SKM-1 treated with dmso at 0.1 percent for 144 hours (cell line): ENCODE results near the gene SBF2.
"Not testable (repeated sequence)": the region's sequence is repeated elsewhere in the genome, so short reads cannot be mapped to it uniquely, and the experiment has no call there.

ENCODE experiments used
- DNase-seq: peaks from one replicate; lab custom pipeline; 2025; ENCODE audit not compliant: unreplicated experiment; lab: John Stamatoyannopoulos, UW

The SBF2 gene

GRCh38 chr11:10075141-10075540 lies 218.9 kb downstream of the SBF2 start:
- DNase-seq, result no peak

- DNase-seq, result no peak
Measured at GRCh38 chr11:10072841-10073240, 221.2 kb downstream of the SBF2 start.

- DNase-seq, result no peak
Measured at GRCh38 chr11:10072142-10072541, 221.9 kb downstream of the SBF2 start.

GRCh38 chr11:10067629-10068300 lies 226.3 kb downstream of the SBF2 start:
- no peak for DNase-seq

- no peak for DNase-seq
Measured at GRCh38 chr11:10066441-10066840, 227.6 kb downstream of the SBF2 start.

- DNase-seq, result no peak
Measured at GRCh38 chr11:10064828-10065227, 229.2 kb downstream of the SBF2 start.

- DNase-seq, result no peak
Measured at GRCh38 chr11:10058356-10058755, 235.7 kb downstream of the SBF2 start.

- no peak for DNase-seq
Measured at GRCh38 chr11:10051868-10052586, 242.0 kb downstream of the SBF2 start.

GRCh38 chr11:10050561-10050960 lies 243.5 kb downstream of the SBF2 start:
- DNase-seq, result no peak

GRCh38 chr11:10049756-10050155 lies 244.3 kb downstream of the SBF2 start:
- no peak for DNase-seq

GRCh38 chr11:10048350-10048749 lies 245.7 kb downstream of the SBF2 start:
- DNase-seq, result no peak

GRCh38 chr11:10044618-10045017 lies 249.4 kb downstream of the SBF2 start:
- peak; percentile 95 for DNase-seq

- DNase-seq, result peak; percentile 22
Measured at GRCh38 chr11:10042699-10043098, 251.3 kb downstream of the SBF2 start.

GRCh38 chr11:10041748-10042446 lies 252.1 kb downstream of the SBF2 start:
- DNase-seq, result peak; percentile 66

- no peak for DNase-seq
Measured at GRCh38 chr11:10041332-10041731, 252.7 kb downstream of the SBF2 start.

GRCh38 chr11:10038521-10039302 lies 255.3 kb downstream of the SBF2 start:
- no peak for DNase-seq

- not testable (repeated sequence) for DNase-seq
Measured at GRCh38 chr11:10035932-10036331, 258.1 kb downstream of the SBF2 start.

GRCh38 chr11:10032935-10033334 lies 261.1 kb downstream of the SBF2 start:
- no peak for DNase-seq

GRCh38 chr11:10030122-10030490 lies 263.9 kb downstream of the SBF2 start:
- DNase-seq, result no peak

- no peak for DNase-seq
Measured at GRCh38 chr11:10029386-10030121, 264.5 kb downstream of the SBF2 start.

GRCh38 chr11:10026514-10026913 lies 267.5 kb downstream of the SBF2 start:
- no peak for DNase-seq
